Liver (tissue), 9 donors: ENCODE measurements around the gene IGSF6. TPM values are rescaled to one million over a fixed set of nuclear protein-coding genes. Genes with fewer than 3 reads are reported as not detected.

Experiments
- DNase-seq: peaks from one replicate; pipeline ENCODE4 v3.0.0-alpha.2; 2017; ENCODE audit warnings: low spot score
- H3K27ac ChIP-seq, 2 donors: one replicate each; pipeline ENCODE4 v1.7.0; 2013; ENCODE audit warnings: inconsistent platforms in 2 of 2, low read length in 2 of 2, control low read depth in 1 of 2, low read depth in 1 of 2, mild to moderate bottlenecking in 1 of 2
- H3K27me3 ChIP-seq, 4 donors: one replicate each; pipeline versions ENCODE4 v1.6.1 to v1.7.0; 2013; ENCODE audit warnings: low read length in 3 of 4, inconsistent platforms in 1 of 4, mild to moderate bottlenecking in 1 of 4, moderate library complexity in 1 of 4; ENCODE audit not compliant: control insufficient read depth in 4 of 4, insufficient read depth in 4 of 4
- H3K36me3 ChIP-seq, 4 donors: one replicate each; pipeline versions ENCODE4 v1.6.1 to v1.7.0; 2013; ENCODE audit warnings: low read length in 3 of 4, mild to moderate bottlenecking in 3 of 4, low read depth in 1 of 4, moderate library complexity in 1 of 4; ENCODE audit not compliant: control insufficient read depth in 4 of 4, insufficient read depth in 3 of 4
- H3K4me1 ChIP-seq, 4 donors: one replicate each; pipeline versions ENCODE4 v1.6.1 to v1.7.0; 2013; ENCODE audit warnings: low read length in 3 of 4, mild to moderate bottlenecking in 3 of 4, moderate library complexity in 1 of 4; ENCODE audit not compliant: control insufficient read depth in 4 of 4, insufficient read depth in 4 of 4
- H3K4me3 ChIP-seq, 3 donors: one replicate each; pipeline versions ENCODE4 v1.6.1 to v1.7.0; 2013; ENCODE audit warnings: low read length in 3 of 3, control low read depth in 1 of 3, low read depth in 1 of 3, mild to moderate bottlenecking in 1 of 3
- H3K9ac ChIP-seq, 2 donors: one replicate each; pipeline ENCODE4 v1.7.0; 2013; ENCODE audit warnings: low read length in 2 of 2, mild to moderate bottlenecking in 2 of 2, moderate library complexity in 2 of 2, control low read depth in 1 of 2, low read depth in 1 of 2
- H3K9me3 ChIP-seq, 4 donors: one replicate each; pipeline versions ENCODE4 v1.6.1 to v1.7.0; 2013; ENCODE audit warnings: low read length in 3 of 4; ENCODE audit not compliant: control insufficient read depth in 4 of 4
- ATF3 ChIP-seq: IDR thresholded peaks from 2 replicates; pipeline ENCODE4 v1.6.1; 2016; ENCODE audit warnings: antibody characterized with exemption
- CTCF ChIP-seq: fragments of 150-350 bp; IDR thresholded peaks from 2 replicates; pipeline ENCODE4 v1.5.1; 2017; ENCODE audit warnings: improper control_type of control experiment, low read depth, low read length; ENCODE audit not compliant: missing input control
- EGR1 ChIP-seq, 2 donors: IDR thresholded peaks; 2 replicates each; pipeline ENCODE4 v1.6.1; 2016 to 2018; ENCODE audit warnings: antibody characterized with exemption in 2 of 2, low read depth in 2 of 2
- FOXA1 ChIP-seq: IDR thresholded peaks from 2 replicates; pipeline ENCODE4 v1.6.1; 2016; ENCODE audit warnings: antibody characterized with exemption
- FOXA2 ChIP-seq: IDR thresholded peaks from 2 replicates; pipeline ENCODE4 v1.6.1; 2016; ENCODE audit warnings: antibody characterized with exemption
- GABPA ChIP-seq, 2 donors: IDR thresholded peaks in 1 of 2; conservative IDR thresholded peaks in 1 of 2; 2 replicates each; pipeline ENCODE4 v1.6.1; 2016; ENCODE audit warnings: antibody characterized with exemption in 2 of 2, mild to moderate bottlenecking in 1 of 2, moderate library complexity in 1 of 2
- HNF4A ChIP-seq, 2 donors: conservative IDR thresholded peaks; 2 replicates each; pipeline ENCODE4 v1.6.1; 2016; ENCODE audit warnings: antibody characterized with exemption in 2 of 2, mild to moderate bottlenecking in 2 of 2
- HNF4G ChIP-seq: IDR thresholded peaks from 2 replicates; pipeline ENCODE4 v1.6.1; 2016; ENCODE audit warnings: antibody characterized with exemption
- JUND ChIP-seq, 2 donors: IDR thresholded peaks; 2 replicates each; pipeline ENCODE4 v1.6.1; 2016; ENCODE audit warnings: antibody characterized with exemption in 2 of 2
- MAX ChIP-seq: IDR thresholded peaks from 2 replicates; pipeline ENCODE4 v1.6.1; 2016; ENCODE audit warnings: antibody characterized with exemption
- NR2F2 ChIP-seq: IDR thresholded peaks from 2 replicates; pipeline ENCODE4 v1.6.1; 2016; ENCODE audit warnings: antibody characterized with exemption
- RAD21 ChIP-seq, 2 donors: IDR thresholded peaks; 2 replicates each; pipeline ENCODE4 v1.6.1; 2016; ENCODE audit warnings: antibody characterized with exemption in 2 of 2, mild to moderate bottlenecking in 2 of 2
- REST ChIP-seq: IDR thresholded peaks from 2 replicates; pipeline ENCODE4 v1.6.1; 2016; ENCODE audit warnings: antibody characterized with exemption, mild to moderate bottlenecking
- RXRA ChIP-seq, 2 donors: IDR thresholded peaks; 2 replicates each; pipeline ENCODE4 v1.6.1; 2017 to 2018; ENCODE audit warnings: antibody characterized with exemption in 2 of 2, mild to moderate bottlenecking in 1 of 2
- SP1 ChIP-seq: IDR thresholded peaks from 2 replicates; pipeline ENCODE4 v1.6.1; 2018; ENCODE audit warnings: antibody characterized with exemption, mild to moderate bottlenecking
- TAF1 ChIP-seq: conservative IDR thresholded peaks from 2 replicates; pipeline ENCODE4 v1.6.1; 2016; ENCODE audit warnings: antibody characterized with exemption, mild to moderate bottlenecking
- YY1 ChIP-seq: IDR thresholded peaks from 2 replicates; pipeline ENCODE4 v1.6.1; 2016; ENCODE audit warnings: antibody characterized with exemption, mild to moderate bottlenecking
- ZBTB33 ChIP-seq: IDR thresholded peaks from 2 replicates; pipeline ENCODE4 v1.6.1; 2016; ENCODE audit warnings: antibody characterized with exemption
- WGBS: extraction: QIAGEN DNeasy Blood & Tissue Kit; methylation state at CpG from one replicate; pipeline ENCODE4 v1.1.7; 2013; 5-methylcytosine and 5-hydroxymethylcytosine counted together
- polyA plus RNA-seq, 2 donors: library from polyadenylated mRNA; stranded (reverse) in 1 of 2; unstranded in 1 of 2; fragments of 200-250 nt in 1 of 2; fragments of >200 nt in 1 of 2; fragmentation: Nextera tagmentation in 1 of 2; extraction: Ambion mirVana in 1 of 2; gene quantifications; one replicate each; pipeline versions ENCODE4 v1.2.1 to v1.2.3, GENCODE V29; 2013 to 2015
- total RNA-seq, 2 donors: library from RNA; depleted of rRNA; stranded (reverse); fragments of >200 nt; gene quantifications; one replicate each; pipeline ENCODE4 v1.2.3, GENCODE V29; 2014
- donor health status: healthy.
- donor health status: healthy.
- donor health status: healthy.
- donor health status: healthy.
- donor health status: healthy.

IGSF6 gene
- total and polyA plus RNA-seq, 4 donors: 2.6 to 27.3 (median 5.4) TPM

- Histone ChIP-seq H3K9me3 (no peaks in the 10 kb centered on the region), H3K27ac (no peak overlapping the region), H3K27me3 (no peaks in the 10 kb centered on the region), H3K36me3 (peaks cover 0 to 4% (median 3%) of the 10 kb centered on the region in 4 donors), H3K9ac (no peak overlapping the region), H3K4me3 (no peak overlapping the region), H3K4me1 (peaks cover 0 to 4% (median 0%) of the 10 kb centered on the region in 4 donors)
- no peak for DNase-seq
- TF ChIP-seq FOXA1: no peak
- TF ChIP-seq CTCF: no peak
- no peak for TF ChIP-seq MAX
- no peak for TF ChIP-seq HNF4A (conservative IDR thresholded peaks at IDR 0.05)
- no peak for TF ChIP-seq NR2F2
- TF ChIP-seq HNF4G: no peak
- TF ChIP-seq YY1: no peak
- TF ChIP-seq TAF1: no peak
- TF ChIP-seq JUND (IDR thresholded peaks at IDR 0.05): no peak
- no peak for TF ChIP-seq GABPA (IDR thresholded peaks at IDR 0.05 in 1 of 2, conservative IDR thresholded peaks at IDR 0.05 in 1 of 2)
- no peak for TF ChIP-seq FOXA2
- no peak for TF ChIP-seq EGR1 (IDR thresholded peaks at IDR 0.05; ENCODE audit: low read depth in 2 of 2)
- no peak for TF ChIP-seq ATF3
- no peak for TF ChIP-seq RXRA (IDR thresholded peaks at IDR 0.05)
- TF ChIP-seq SP1: no peak
- no peak for TF ChIP-seq RAD21 (IDR thresholded peaks at IDR 0.05)
- 99% methylated on average over 3 of the region's 3 CpGs for WGBS
These were observed 37.5 kb downstream of the IGSF6 start for GRCh38 chr16:21614896-21615295.

- DNase-seq: no peak
- no peak overlapping the region for H3K27ac ChIP-seq
- peaks cover 0 to 3% (median 3%) of the 10 kb centered on the region in 4 donors for H3K36me3 ChIP-seq
- H3K9me3 ChIP-seq: no peaks in the 10 kb centered on the region
- H3K4me3 ChIP-seq: no peak overlapping the region
- H3K4me1 ChIP-seq: peaks cover 0 to 4% (median 0%) of the 10 kb centered on the region in 4 donors
- H3K9ac ChIP-seq: no peak overlapping the region
- no peak for TF ChIP-seq SP1
- TF ChIP-seq TAF1: no peak
- no peak for TF ChIP-seq NR2F2
- TF ChIP-seq CTCF: no peak
- TF ChIP-seq HNF4G: no peak
- no peak for TF ChIP-seq REST
- TF ChIP-seq ATF3: no peak
- no peak for TF ChIP-seq GABPA (IDR thresholded peaks at IDR 0.05 in 1 of 2, conservative IDR thresholded peaks at IDR 0.05 in 1 of 2)
- no peak for TF ChIP-seq HNF4A (conservative IDR thresholded peaks at IDR 0.05)
- no peak for TF ChIP-seq ZBTB33
- no peak for TF ChIP-seq RXRA (IDR thresholded peaks at IDR 0.05)
- TF ChIP-seq EGR1 (IDR thresholded peaks at IDR 0.05; ENCODE audit: low read depth in 2 of 2): no peak
- no peak for TF ChIP-seq YY1
- no peak for TF ChIP-seq MAX
- no peak for TF ChIP-seq FOXA1
- TF ChIP-seq FOXA2: no peak
- TF ChIP-seq JUND (IDR thresholded peaks at IDR 0.05): no peak
- 96% methylated on average over 2 of the region's 2 CpGs for WGBS
- H3K27me3 ChIP-seq: no peaks in the 10 kb centered on the region
These were observed 38.6 kb downstream of the IGSF6 start for GRCh38 chr16:21613781-21614180.
